ENCODE results near the gene NDUFC2.
"Not testable (repeated sequence)": the region's sequence is repeated elsewhere in the genome, so short reads cannot be mapped to it uniquely, and the experiment has no call there.

The NDUFC2 gene

GRCh38 chr11:78061088-78061920, 18.4 kb downstream of the NDUFC2 start:
- no peak for TF ChIP-seq CTCF (IDR thresholded peaks at IDR 0.05; ENCODE audit: borderline replicate concordance, insufficient read depth, low read depth, low read length)
- no peak overlapping the region for H3K4me3 ChIP-seq (ENCODE audit: low read depth, low read length)

- TF ChIP-seq CTCF (IDR thresholded peaks at IDR 0.05; ENCODE audit: borderline replicate concordance, insufficient read depth, low read depth, low read length) = no peak
- H3K4me3 ChIP-seq (ENCODE audit: low read depth, low read length) = no peak overlapping the region
These were observed 19.1 kb downstream of the NDUFC2 start for GRCh38 chr11:78060533-78060932.

GRCh38 chr11:78059749-78060328, 19.8 kb downstream of the NDUFC2 start:
- not testable (repeated sequence) for H3K4me3 ChIP-seq (ENCODE audit: low read depth, low read length)

GRCh38 chr11:78057462-78058055, 22.1 kb downstream of the NDUFC2 start:
- no peak overlapping the region for H3K4me3 ChIP-seq (ENCODE audit: low read depth, low read length)
- TF ChIP-seq CTCF (IDR thresholded peaks at IDR 0.05; ENCODE audit: borderline replicate concordance, insufficient read depth, low read depth, low read length) = no peak

- TF ChIP-seq CTCF (IDR thresholded peaks at IDR 0.05; ENCODE audit: borderline replicate concordance, insufficient read depth, low read depth, low read length) = no peak
- H3K4me3 ChIP-seq (ENCODE audit: low read depth, low read length) = no peak overlapping the region
These were observed 23.6 kb downstream of the NDUFC2 start for GRCh38 chr11:78056093-78056492.

GRCh38 chr11:78054971-78055370, 24.7 kb downstream of the NDUFC2 start:
- no peak overlapping the region for H3K4me3 ChIP-seq (ENCODE audit: low read depth, low read length)
- TF ChIP-seq CTCF (IDR thresholded peaks at IDR 0.05; ENCODE audit: borderline replicate concordance, insufficient read depth, low read depth, low read length) = no peak

- no peak overlapping the region for H3K4me3 ChIP-seq (ENCODE audit: low read depth, low read length)
- no peak for TF ChIP-seq CTCF (IDR thresholded peaks at IDR 0.05; ENCODE audit: borderline replicate concordance, insufficient read depth, low read depth, low read length)
These were observed 28.5 kb downstream of the NDUFC2 start for GRCh38 chr11:78050964-78051831.

Measured in GM12875 (cell line).